Spleen (tissue), 11 donors: Measurements from ENCODE around the gene ACR. TPM values are rescaled to one million over a fixed set of nuclear protein-coding genes. Genes with fewer than 3 reads are reported as not detected.
"Not testable (repeated sequence)": the region's sequence is repeated elsewhere in the genome, so short reads cannot be mapped to it uniquely, and the experiment has no call there.

ENCODE experiments used
- DNase-seq: peaks from one replicate; pipeline ENCODE4 v3.0.0-alpha.2; 2020
- H3K27ac ChIP-seq, 8 donors: fragments of 200-600 bp; sonication (generic) in 7 of 8; 1 replicate in 4 of 8; 2 replicates in 4 of 8; pipeline versions ENCODE4 v1.5.0 to v1.8.0; 2016 to 2021; ENCODE audit warnings: inconsistent platforms in 4 of 8, mild to moderate bottlenecking in 4 of 8, moderate library complexity in 1 of 8
- H3K27me3 ChIP-seq, 7 donors: fragments of 200-600 bp; sonication (generic) in 6 of 7; replicated peaks in 1 of 7; 1 replicate in 4 of 7; 2 replicates in 3 of 7; pipeline versions ENCODE4 v1.5.0 to v1.8.0; 2016 to 2021; ENCODE audit warnings: inconsistent platforms in 3 of 7, mild to moderate bottlenecking in 1 of 7
- H3K36me3 ChIP-seq, 6 donors: fragments of 200-600 bp; sonication (generic) in 5 of 6; 1 replicate in 4 of 6; 2 replicates in 2 of 6; pipeline versions ENCODE4 v1.5.0 to v1.8.0; 2016 to 2021; ENCODE audit warnings: inconsistent platforms in 2 of 6
- H3K4me1 ChIP-seq, 6 donors: fragments of 200-600 bp; sonication (generic) in 5 of 6; 1 replicate in 3 of 6; 2 replicates in 3 of 6; pipeline versions ENCODE4 v1.5.0 to v1.8.0; 2016 to 2021; ENCODE audit warnings: inconsistent platforms in 3 of 6
- H3K4me3 ChIP-seq, 8 donors: fragments of 200-600 bp; sonication (generic) in 7 of 8; 1 replicate in 4 of 8; 2 replicates in 4 of 8; pipeline versions ENCODE4 v1.5.0 to v1.8.0; 2016 to 2021; ENCODE audit warnings: inconsistent platforms in 4 of 8, mild to moderate bottlenecking in 4 of 8, moderate library complexity in 2 of 8
- H3K9me3 ChIP-seq, 8 donors: fragments of 200-600 bp; sonication (generic) in 7 of 8; 1 replicate in 4 of 8; 2 replicates in 4 of 8; pipeline versions ENCODE4 v1.5.0 to v1.8.0; 2016 to 2021; ENCODE audit warnings: inconsistent platforms in 4 of 8
- CTCF ChIP-seq, 11 experiments: fragments of 200-600 bp in 7 of 11; fragments of 450-650 bp in 4 of 11; sonication (generic) in 4 of 11; IDR thresholded peaks in 8 of 11; conservative IDR thresholded peaks in 3 of 11; 1 replicate in 7 of 11; 2 replicates in 4 of 11; pipeline versions ENCODE4 v1.4.0 to v1.8.0; 2016 to 2021; ENCODE audit warnings: antibody characterized with exemption in 11 of 11, inconsistent platforms in 4 of 11, mild to moderate bottlenecking in 1 of 11
- POLR2A ChIP-seq, 3 donors: fragments of 450-650 bp; IDR thresholded peaks; one replicate each; pipeline ENCODE4 v1.5.1; 2017; ENCODE audit warnings: antibody characterized with exemption in 3 of 3, mild to moderate bottlenecking in 1 of 3
- POLR2AphosphoS5 ChIP-seq, 3 donors: sonication (generic); formaldehyde crosslinking; IDR thresholded peaks; one replicate each; pipeline ENCODE4 v1.5.1; 2017; ENCODE audit warnings: antibody characterized with exemption in 3 of 3
- WGBS, 5 donors: extraction: QIAGEN DNeasy Blood & Tissue Kit in 3 of 5; methylation state at CpG; one replicate each; pipeline versions ENCODE4 v1.1.5 to v1.1.7; 2013 to 2018; 5-methylcytosine and 5-hydroxymethylcytosine counted together
- intact Hi-C: fragments of 100-400 bp; cut with DNase I; formaldehyde crosslinking; loops from one replicate; pipeline ENCODE4 v1.15.0; 2023; ENCODE audit warnings: low total_unique reads
- polyA plus RNA-seq, 3 donors: library from polyadenylated mRNA; stranded (reverse); fragments of 200-250 nt; gene quantifications; one replicate each; pipeline ENCODE4 v1.2.1, GENCODE V29; 2013
- total RNA-seq, 7 donors: library from RNA; depleted of rRNA in 3 of 7; stranded (reverse); fragments of >200 nt in 3 of 7; fragmentation: NEBNext Ultra II Directional in 4 of 7; extraction: Animal tissue kit (Norgen Biotek cat#: 25700) in 4 of 7; gene quantifications; one replicate each; pipeline versions ENCODE4 v1.1.0 to v1.2.1, GENCODE V29; 2016 to 2021
- donor health status: healthy with polysubstance abuse.
- donor health status: DM: no; HTN: no; CAD: no; lungs with moderate emphysema.
- donor health status: DM: no; HTN: no; CAD: no.
- donor health status: Bipolar disorder and iron deficiency.
- donor health status: healthy.
- donor health status: DM: no; HTN: no; CAD: no.
- donor health status: DM: yes; HTN: yes; CAD: no.

ACR gene
- total and polyA plus RNA-seq, 10 donors = 0.21 to 12.5 (median 1.7) TPM

- H3K9me3 ChIP-seq = no peaks in the 10 kb centered on the region
- TF ChIP-seq POLR2AphosphoS5 (IDR thresholded peaks at IDR 0.05) (no peak), CTCF (IDR thresholded peaks at IDR 0.05 in 8 of 11, conservative IDR thresholded peaks at IDR 0.05 in 3 of 11) (no peak), POLR2A (IDR thresholded peaks at IDR 0.05) (no peak)
- intact Hi-C loops = no loop called here
- peak; percentile 39 for DNase-seq
- no peak overlapping the region for H3K4me3 ChIP-seq
- no peak overlapping the region for H3K27ac ChIP-seq
- 82 to 91% (median 84%) methylated on average over 10 of the region's 10 CpGs for WGBS, 5 donors
- no peaks in the 10 kb centered on the region for H3K36me3 ChIP-seq
- peaks cover 0 to 7% (median 0%) of the 10 kb centered on the region in 7 donors for H3K27me3 ChIP-seq
- H3K4me1 ChIP-seq = no peaks in the 10 kb centered on the region
Observed at GRCh38 chr22:50738649-50739227, 734 bp downstream of the ACR start.

GRCh38 chr22:50739279-50739691 is 1.3 kb downstream of the ACR start:
- Histone ChIP-seq H3K4me1 (no peaks in the 10 kb centered on the region), H3K27me3 (peaks cover 0 to 7% (median 0%) of the 10 kb centered on the region in 7 donors), H3K27ac (no peak overlapping the region), H3K4me3 (no peak overlapping the region), H3K9me3 (no peaks in the 10 kb centered on the region), H3K36me3 (no peaks in the 10 kb centered on the region)
- TF ChIP-seq POLR2AphosphoS5 (IDR thresholded peaks at IDR 0.05) = peak in 2 of 3 donors; percentile 25 to 45
- TF ChIP-seq POLR2A (IDR thresholded peaks at IDR 0.05) = no peak
- no peak for TF ChIP-seq CTCF (IDR thresholded peaks at IDR 0.05 in 8 of 11, conservative IDR thresholded peaks at IDR 0.05 in 3 of 11)
- WGBS, 5 donors = 80 to 89% (median 83%) methylated on average over 15 to 17 of the region's 17 CpGs
- intact Hi-C loops = no loop called here
- DNase-seq = peak; percentile 62

GRCh38 chr22:50739894-50740293 is 1.9 kb downstream of the ACR start:
- Histone ChIP-seq H3K4me3 (no peak overlapping the region), H3K27me3 (peaks cover 0 to 7% (median 0%) of the 10 kb centered on the region in 7 donors), H3K36me3 (no peaks in the 10 kb centered on the region), H3K4me1 (no peaks in the 10 kb centered on the region), H3K27ac (no peak overlapping the region), H3K9me3 (no peaks in the 10 kb centered on the region)
- WGBS, 5 donors = 72 to 92% (median 86%) methylated on average over 9 to 12 of the region's 12 CpGs
- TF ChIP-seq CTCF (IDR thresholded peaks at IDR 0.05 in 8 of 11, conservative IDR thresholded peaks at IDR 0.05 in 3 of 11) (no peak), POLR2AphosphoS5 (IDR thresholded peaks at IDR 0.05) (peak in 1 of 3 donors; percentile 14), POLR2A (IDR thresholded peaks at IDR 0.05) (no peak)
- DNase-seq = peak; percentile 47
- intact Hi-C loops = no loop called here

- intact Hi-C loops, H3K4me1 ChIP-seq, DNase-seq, H3K27ac ChIP-seq, H3K27me3 ChIP-seq, H3K4me3 ChIP-seq, H3K36me3 ChIP-seq, H3K9me3 ChIP-seq: not testable (repeated sequence)
- WGBS, 5 donors = 83 to 89% (median 84%) methylated on average over 5 of the region's 5 CpGs
Observed at GRCh38 chr22:50740714-50741113, 2.7 kb downstream of the ACR start.

GRCh38 chr22:50744424-50744823 is 6.4 kb downstream of the ACR start:
- H3K4me1 ChIP-seq, H3K36me3 ChIP-seq, H3K27me3 ChIP-seq, H3K4me3 ChIP-seq, H3K27ac ChIP-seq, intact Hi-C loops, H3K9me3 ChIP-seq: not testable (repeated sequence)
- WGBS, 5 donors = 50 to 89% (median 84%) methylated on average over 2 to 11 of the region's 12 CpGs; no CpG with 5 or more reads in 1 of the 5 donors
- DNase-seq = peak; percentile 14

- DNase-seq, intact Hi-C loops, H3K36me3 ChIP-seq, H3K4me3 ChIP-seq, H3K27ac ChIP-seq, H3K9me3 ChIP-seq, H3K4me1 ChIP-seq, H3K27me3 ChIP-seq: not testable (repeated sequence)
- 79 to 91% (median 89%) methylated on average over 1 of the region's 1 CpG for WGBS, 5 donors
Observed at GRCh38 chr22:50747521-50747920, 9.5 kb downstream of the ACR start.

- H3K4me3 ChIP-seq, intact Hi-C loops, DNase-seq, H3K4me1 ChIP-seq, H3K9me3 ChIP-seq, H3K27me3 ChIP-seq, H3K27ac ChIP-seq, H3K36me3 ChIP-seq: not testable (repeated sequence)
- WGBS, 5 donors = 76 to 88% (median 84%) methylated on average over 7 to 12 of the region's 13 CpGs
Observed at GRCh38 chr22:50748630-50749029, 10.6 kb downstream of the ACR start.
